Renal pelvis (tissue), 4 donors: Measurements from ENCODE around the gene HTR6. TPM values are rescaled to one million over a fixed set of nuclear protein-coding genes. Genes with fewer than 3 reads are reported as not detected.

ENCODE experiments used
- DNase-seq: peaks from one replicate; pipeline ENCODE4 v3.0.0-alpha.2; 2013
- polyA plus RNA-seq, 3 donors: library from polyadenylated mRNA; unstranded; fragments of 120-200 nt; gene quantifications; one replicate each; pipeline ENCODE4 v1.2.1, GENCODE V29; 2013; ENCODE audit not compliant: insufficient read length in 3 of 3

HTR6 gene
- polyA plus RNA-seq, 3 donors = 2.4 to 2.7 (median 2.7) TPM

DNA sequence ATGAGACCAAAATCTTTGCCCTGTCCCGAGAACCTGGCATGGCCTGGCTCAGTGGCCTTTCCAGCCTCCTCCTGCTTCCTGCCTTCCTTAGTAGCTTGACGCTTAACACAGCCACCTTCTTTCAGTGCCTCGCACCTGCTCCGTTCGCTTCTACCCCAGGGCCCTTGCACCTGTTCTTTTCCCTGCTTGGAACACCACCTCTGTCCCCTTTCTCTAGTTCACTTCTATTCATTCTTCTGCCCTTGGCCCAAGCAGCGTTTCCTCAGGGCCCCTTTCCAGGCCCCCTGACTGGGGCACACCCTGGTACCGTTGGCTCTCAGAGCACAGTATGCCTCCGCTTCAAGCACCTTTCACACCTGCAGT, 9.0 kb upstream of the HTR6 start:
- no peak for DNase-seq

DNA sequence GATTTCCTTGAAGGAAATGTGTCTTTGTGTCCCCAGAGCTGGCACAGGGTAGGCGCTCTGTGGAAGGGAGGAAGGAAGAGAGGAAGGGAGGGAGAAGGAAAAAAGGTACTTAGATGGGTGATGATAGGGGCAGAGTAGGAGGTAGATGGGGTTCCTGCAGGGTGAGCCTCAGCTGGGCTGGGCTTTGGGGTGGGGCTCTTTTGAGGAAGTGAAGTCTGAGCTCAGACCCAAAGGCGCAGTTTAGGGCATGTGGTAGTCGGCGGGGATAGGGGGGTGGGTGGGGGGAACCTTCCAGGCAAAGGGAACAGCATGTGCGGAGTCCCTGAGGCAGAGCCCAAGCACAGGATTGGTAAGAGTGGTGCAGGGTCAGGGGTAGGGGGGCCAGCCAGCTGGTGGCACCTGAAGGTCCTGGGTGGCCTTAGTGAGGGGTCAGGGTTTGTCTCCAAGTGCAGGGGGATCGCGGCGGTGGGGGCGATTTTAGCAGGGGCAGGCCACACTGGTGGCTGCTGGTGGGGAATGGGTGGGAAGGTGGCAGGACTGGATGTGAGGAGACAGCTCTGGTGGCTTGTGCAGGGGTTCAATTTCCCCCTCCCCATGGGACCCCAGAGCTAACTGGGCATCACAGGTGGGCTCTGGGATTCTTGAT, 8.4 kb upstream of the HTR6 start:
- no peak for DNase-seq

DNA sequence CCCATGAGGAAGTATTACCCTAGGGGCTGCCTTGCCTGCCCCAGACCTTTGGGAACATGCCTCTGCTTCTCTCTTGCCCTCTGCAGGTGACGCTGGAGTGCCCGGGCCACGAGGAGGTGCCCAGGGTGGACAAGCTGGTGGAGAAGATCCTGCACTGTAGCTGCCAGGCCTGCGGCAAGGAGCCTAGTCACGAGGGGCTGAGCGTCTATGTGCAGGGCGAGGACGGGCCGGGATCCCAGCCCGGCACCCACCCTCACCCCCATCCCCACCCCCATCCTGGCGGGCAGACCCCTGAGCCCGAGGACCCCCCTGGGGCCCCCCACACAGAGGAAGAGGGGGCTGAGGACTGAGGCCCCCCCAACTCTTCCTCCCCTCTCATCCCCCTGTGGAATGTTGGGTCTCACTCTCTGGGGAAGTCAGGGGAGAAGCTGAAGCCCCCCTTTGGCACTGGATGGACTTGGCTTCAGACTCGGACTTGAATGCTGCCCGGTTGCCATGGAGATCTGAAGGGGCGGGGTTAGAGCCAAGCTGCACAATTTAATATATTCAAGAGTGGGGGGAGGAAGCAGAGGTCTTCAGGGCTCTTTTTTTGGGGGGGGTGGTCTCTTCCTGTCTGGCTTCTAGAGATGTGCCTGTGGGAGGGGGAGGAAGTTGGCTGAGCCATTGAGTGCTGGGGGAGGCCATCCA, 7.8 kb upstream of the HTR6 start:
- no peak for DNase-seq

DNA sequence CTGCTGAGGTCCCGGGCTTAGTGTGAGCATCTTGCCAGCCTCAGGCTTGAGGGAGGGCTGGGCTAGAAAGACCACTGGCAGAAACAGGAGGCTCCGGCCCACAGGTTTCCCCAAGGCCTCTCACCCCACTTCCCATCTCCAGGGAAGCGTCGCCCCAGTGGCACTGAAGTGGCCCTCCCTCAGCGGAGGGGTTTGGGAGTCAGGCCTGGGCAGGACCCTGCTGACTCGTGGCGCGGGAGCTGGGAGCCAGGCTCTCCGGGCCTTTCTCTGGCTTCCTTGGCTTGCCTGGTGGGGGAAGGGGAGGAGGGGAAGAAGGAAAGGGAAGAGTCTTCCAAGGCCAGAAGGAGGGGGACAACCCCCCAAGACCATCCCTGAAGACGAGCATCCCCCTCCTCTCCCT, 7.2 kb upstream of the HTR6 start:
- no peak for DNase-seq

DNA sequence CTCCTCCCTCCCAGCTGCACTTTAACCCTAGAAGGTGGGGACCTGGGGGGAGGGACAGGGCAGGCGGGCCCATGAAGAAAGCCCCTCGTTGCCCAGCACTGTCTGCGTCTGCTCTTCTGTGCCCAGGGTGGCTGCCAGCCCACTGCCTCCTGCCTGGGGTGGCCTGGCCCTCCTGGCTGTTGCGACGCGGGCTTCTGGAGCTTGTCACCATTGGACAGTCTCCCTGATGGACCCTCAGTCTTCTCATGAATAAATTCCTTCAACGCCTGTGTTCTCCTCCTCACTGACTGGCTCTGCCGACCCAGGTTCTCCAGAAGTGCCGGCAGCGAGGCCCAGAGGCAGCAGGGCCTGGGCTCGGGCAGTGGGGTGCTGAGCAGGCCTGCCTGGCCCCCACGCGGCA, 6.5 kb upstream of the HTR6 start:
- DNase-seq = no peak

DNA sequence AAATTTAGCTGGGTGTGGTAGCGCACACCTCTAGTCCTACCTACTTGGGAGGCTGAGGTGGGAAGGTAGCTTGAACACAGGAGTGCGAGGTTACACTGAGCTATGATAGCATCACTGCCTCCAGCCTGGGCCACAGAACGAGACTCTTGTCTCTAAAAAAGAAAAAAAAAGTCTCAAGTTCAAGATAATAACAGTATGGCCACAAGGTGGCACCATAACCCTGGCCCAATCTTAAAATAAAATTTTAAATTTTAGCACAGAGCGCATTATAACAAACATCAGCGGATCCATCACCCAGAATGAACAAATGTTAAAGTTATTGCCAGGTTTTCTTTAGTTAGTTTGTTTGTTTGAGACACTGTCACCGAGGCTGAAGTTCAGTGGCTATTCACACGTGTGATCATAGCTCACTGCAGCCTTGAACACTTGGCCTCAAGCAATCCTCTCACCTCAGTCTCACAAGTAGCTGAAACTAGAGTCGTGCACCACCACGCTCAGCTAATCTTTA, 2.9 kb upstream of the HTR6 start:
- no peak for DNase-seq

DNA sequence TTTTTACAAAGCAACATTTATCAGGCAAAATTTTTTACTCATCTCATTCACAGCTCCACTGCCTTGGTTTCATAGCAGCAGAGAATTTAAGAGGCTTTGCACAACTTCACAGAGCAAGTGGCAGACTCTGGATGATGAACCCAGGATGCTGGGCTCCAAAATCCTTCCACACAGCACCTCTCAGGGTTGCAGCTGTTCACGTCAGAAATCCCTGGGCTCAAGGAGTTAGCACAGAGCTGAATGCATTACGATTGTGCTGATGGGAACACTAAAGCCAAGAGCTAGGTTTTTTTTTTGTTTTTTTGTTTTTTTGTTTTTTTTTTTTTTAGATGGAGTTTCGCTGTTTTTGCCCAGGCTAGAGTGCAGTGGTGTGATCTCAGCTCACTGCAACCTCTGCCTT, 2.4 kb upstream of the HTR6 start:
- no peak for DNase-seq

DNA sequence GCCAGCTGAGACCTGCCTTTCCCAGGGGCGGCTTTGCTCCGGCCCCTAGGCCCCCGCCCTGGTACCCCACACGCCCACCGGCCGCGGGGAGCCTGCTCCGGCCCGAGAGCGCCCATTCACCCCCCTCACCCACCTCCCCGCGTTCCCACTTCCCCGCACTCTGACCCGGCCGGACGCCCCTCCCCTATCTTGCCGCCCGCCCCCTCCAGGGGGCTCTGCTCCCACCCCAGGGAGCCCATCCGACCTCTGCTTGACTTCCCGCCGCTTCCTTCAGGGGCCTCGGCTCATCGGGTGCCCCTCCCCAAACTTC, 466 bp downstream of the HTR6 start:
- DNase-seq = no peak

DNA sequence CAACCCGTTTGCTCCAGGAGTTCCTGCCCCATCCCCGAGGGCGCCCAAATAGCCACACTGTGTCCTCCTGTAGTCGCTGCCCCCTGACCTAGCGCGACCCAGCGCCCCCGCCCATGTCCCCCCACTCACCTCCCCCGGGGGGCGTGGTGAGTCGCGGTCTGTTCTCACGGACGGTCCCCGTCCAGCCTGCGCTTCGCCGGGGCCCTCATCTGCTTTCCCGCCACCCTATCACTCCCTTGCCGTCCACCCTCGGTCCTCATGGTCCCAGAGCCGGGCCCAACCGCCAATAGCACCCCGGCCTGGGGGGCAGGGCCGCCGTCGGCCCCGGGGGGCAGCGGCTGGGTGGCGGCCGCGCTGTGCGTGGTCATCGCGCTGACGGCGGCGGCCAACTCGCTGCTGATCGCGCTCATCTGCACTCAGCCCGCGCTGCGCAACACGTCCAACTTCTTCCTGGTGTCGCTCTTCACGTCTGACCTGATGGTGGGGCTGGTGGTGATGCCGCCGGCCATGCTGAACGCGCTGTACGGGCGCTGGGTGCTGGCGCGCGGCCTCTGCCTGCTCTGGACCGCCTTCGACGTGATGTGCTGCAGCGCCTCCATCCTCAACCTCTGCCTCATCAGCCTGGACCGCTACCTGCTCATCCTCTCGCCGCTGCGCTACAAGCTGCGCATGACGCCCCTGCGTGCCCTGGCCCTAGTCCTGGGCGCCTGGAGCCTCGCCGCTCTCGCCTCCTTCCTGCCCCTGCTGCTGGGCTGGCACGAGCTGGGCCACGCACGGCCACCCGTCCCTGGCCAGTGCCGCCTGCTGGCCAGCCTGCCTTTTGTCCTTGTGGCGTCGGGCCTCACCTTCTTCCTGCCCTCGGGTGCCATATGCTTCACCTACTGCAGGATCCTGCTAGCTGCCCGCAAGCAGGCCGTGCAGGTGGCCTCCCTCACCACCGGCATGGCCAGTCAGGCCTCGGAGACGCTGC, 1.1 kb downstream of the HTR6 start:
- no peak for DNase-seq

DNA sequence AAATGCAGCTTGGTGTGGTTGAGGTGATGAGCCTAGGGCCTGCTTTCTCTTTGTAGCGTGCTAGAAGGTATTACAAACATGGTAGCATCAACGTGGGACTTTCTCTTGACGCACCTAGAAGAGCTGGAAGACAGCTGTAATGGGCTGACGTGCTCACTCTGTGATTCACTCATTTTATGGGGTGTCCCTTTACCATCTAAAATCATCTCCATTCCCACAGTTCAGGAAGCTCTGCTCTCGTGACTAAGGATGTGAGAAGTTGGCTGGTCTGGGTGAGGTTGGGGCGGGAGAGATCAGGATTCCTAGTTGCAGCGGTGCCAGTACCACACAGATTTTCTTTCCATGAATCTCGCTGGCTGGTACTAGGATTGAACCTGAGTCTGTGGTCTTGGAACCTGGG, 4.2 kb downstream of the HTR6 start:
- DNase-seq = no peak

DNA sequence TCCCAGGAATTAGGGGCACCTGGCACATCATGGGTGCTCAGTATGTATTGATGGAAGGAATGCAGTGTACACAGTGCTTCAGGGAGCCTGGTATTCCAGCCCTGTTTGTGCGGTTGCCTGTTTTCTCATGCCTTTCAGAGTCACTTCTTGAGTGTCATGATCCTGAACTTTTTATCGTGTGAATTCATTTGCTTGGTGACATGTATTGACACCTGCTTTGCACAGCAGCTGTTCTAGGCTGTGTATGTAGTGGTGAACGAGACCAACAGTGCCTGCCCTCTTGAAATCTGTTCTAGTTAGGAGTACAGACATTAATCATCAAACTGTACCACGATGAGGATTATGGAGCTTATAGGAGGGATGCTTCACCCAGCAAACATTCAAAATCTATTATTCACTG, 6.1 kb downstream of the HTR6 start:
- no peak for DNase-seq

DNA sequence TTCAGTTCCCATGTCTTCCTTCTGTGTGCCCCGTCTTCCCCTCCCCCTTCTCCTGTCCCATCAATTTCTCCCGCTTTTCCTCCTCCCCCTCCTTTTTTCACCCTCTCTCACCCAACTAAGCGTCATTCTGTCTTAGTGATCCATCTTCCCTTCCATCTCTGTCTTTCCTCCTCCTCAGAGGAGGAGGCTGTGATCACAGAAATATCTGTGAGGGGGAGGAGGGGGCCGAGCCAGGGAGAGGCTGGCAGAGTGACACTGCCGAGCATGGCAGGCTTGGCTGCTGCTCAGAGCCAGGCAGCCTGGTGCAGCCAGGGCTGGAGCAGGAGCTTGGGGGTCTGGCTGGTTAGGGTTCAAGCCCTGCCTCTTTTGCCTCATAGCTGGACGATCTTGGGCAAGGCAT, 7.6 kb downstream of the HTR6 start:
- DNase-seq = no peak

DNA sequence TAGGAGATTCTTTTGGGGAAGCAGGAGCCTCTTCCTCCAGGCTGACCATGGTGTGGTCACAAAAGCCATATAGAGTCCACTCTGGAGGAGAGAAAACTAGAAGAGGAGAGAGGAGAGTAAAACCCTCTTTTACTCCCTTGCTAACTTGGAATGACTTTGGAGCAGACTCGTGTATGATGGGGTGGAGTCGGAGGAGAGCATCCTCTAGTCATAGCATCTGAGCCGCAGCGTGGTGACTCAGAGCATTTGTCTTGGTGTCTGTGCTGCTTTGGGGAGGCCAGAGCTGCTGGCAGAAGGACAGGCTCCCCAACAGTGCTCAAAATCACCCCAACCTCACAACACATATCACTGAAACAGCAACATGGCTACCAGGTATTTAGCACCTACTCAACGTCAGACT, 11.1 kb downstream of the HTR6 start:
- no peak for DNase-seq

DNA sequence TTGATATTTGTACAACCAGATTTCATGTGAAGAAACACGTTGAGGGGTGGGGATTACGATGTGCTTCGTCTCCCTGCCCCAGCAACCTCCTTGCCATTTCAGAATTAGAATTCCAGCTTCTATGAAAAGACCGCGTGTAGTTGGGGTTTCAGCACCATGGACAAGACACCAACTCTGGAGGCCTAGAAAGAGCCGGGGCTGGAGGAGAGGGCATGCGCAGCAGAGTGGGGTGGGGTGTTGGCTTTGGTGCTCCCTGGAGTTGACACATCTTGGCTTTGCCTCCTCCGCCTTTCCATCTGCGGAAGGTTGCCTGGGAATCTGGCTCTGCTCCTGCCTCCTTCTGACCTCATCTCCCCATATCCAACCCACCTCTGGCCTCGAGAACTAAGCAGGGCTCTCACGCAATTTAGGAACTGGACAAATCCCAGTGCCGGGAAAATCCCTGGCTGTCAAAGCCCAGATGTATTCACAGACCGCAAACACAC, 11.8 kb downstream of the HTR6 start:
- peak; percentile 82 for DNase-seq

DNA sequence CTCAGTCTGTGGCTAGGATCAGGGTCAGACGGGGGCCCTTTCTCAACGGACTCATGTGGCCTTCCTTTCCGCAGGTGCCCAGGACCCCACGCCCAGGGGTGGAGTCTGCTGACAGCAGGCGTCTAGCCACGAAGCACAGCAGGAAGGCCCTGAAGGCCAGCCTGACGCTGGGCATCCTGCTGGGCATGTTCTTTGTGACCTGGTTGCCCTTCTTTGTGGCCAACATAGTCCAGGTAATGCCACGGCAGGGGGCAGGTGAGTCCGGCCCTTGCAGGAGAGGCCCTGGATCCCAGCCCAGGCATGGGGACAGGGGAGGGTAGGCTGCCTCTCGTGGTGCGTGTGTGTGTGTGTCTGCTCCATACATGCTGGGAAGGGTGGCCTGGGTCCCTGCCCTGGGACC, 13.8 kb downstream of the HTR6 start:
- DNase-seq = no peak

DNA sequence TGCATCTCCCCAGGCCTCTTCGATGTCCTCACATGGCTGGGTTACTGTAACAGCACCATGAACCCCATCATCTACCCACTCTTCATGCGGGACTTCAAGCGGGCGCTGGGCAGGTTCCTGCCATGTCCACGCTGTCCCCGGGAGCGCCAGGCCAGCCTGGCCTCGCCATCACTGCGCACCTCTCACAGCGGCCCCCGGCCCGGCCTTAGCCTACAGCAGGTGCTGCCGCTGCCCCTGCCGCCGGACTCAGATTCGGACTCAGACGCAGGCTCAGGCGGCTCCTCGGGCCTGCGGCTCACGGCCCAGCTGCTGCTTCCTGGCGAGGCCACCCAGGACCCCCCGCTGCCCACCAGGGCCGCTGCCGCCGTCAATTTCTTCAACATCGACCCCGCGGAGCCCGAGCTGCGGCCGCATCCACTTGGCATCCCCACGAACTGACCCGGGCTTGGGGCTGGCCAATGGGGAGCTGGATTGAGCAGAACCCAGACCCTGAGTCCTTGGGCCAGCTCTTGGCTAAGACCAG, 14.3 kb downstream of the HTR6 start:
- DNase-seq = no peak

DNA sequence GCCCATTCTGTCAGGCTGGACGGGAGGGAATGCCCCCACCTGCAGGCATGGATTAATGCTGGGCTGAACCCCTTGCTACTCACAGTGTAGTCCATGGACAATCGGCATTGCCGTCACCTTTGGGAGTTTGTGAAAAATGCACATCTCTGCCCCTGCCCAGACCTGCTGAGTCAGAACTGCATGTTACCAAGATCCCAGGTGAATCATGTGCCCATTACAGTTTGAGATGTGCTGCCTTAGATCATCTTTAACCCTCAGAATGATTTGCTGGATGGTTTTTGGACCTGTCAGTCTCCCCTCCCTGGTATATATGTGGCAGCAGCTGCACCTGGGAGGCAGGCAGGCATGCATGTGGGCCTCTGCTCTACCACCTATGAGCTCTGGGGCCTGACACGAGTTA, 15.0 kb downstream of the HTR6 start:
- DNase-seq = no peak

DNA sequence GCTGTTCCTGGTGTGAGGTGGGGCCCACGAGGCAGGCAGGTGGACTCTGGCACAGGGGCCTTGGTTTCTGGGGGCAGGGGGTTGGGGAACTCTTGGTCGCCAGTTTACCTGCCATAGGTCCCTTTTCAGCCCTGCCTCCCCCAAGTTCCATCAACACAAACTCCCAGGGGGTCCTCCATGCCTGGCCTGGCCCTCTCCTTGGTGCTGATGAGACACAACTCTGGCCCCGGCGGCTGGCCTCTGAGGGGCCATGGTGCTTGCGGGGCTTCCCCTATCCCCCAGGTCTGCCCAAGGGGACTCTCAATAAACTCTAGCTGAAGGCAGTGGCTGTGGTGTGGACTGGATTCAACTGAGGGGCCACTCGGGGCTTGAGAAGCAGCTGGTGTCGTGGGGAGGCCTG, 16.0 kb downstream of the HTR6 start:
- no peak for DNase-seq

DNA sequence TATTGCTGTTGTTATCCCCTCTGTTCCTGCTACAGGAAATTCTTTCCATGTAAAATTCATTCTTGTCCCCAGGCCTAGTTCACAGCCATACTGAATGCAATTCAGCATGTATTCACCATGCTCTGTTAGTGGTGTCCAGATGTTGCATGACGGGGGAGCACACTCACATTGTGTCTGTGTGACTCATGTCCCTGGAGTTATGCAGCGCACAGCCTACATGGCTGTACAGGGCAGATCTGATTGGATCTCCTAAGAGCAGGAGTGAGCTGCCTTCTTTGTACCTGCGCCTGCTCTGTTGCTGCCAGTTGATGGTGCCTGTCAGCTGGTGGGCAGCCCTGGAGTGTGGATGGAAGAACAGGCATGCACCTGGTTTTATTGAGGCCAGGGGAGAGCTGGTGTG, 17.6 kb downstream of the HTR6 start:
- DNase-seq = no peak

DNA sequence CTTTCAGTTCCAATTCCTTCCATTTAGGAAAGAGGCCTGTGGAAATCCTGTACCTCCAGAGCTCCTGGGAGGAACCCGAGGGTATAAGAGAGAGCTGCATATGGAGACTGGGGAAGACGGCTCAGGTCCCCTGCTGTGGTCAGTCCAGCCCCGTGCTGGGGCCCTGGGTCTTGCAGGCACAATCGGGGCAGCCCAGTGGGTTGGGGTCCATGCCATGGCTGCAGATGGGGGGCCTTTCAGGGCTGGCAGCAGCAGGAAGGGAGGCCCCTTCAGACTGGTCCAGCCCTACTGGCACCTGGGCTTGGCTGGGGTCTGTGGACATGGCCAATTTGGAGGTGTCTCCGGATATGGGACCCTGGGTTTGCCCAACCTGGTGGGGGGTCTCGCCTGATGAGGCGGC, 18.2 kb downstream of the HTR6 start:
- DNase-seq = no peak

DNA sequence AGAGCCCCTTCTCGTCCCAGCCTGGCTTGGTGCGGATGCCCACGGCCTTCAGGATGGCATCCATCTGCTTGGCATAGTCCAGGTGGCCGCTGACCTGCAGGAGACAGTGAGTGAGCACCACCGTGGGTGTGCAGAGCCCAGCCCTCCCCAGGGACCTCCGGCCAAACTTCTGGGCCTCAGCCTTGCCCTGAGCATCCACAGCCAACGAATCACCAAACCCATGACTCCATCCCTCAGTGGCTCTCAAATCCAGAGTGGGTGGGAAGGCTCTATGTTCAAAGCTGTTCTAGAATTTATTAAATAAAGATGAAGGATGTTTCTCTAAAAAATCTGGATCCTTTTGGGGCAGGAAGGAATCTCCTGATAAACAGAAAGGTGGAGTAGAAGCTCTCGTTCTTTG, 18.7 kb downstream of the HTR6 start:
- no peak for DNase-seq

DNA sequence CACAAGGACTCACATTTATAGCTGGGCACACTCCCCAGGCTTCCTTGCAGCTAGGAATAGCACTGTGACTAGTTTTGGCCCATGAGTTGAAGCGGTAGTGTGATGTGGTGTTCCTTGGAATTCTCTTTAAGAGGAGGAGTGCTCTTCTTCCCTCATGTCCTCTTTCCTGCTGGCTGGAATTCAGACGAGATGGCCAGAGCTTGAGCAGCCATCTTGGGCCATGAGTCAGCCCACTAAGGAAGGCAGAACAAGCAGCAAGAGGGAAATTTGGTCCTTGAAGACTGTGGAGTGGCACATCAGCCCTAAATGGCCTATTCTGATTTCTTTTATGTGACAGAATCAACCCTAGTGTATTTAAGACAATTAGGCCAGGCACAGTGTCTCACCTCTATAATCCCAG, 20.0 kb downstream of the HTR6 start:
- DNase-seq = no peak

DNA sequence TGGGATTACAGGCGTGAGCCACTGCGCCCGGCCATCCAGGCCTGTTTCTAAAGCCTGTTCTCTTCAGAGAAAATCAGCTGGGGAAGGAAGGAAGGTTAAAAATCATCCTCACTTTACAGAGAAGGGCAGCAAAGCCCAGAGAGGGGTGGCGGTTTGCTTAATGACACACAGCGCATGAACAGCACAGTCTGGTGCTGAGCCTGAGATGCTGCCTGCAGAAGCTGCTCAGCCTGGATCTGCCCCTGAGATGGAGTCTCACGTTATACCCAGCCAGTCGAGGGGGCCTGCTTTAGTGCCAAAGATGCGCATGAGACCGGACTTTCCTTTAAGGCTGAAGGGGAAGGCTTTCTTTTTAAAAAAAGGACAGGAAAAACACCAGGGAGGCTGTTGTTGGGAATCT, 21.3 kb downstream of the HTR6 start:
- DNase-seq = no peak
